ENCODE results near the gene LEP.
"Not testable (repeated sequence)": the region's sequence is repeated elsewhere in the genome, so short reads cannot be mapped to it uniquely, and the experiment has no call there.

The LEP gene

DNA sequence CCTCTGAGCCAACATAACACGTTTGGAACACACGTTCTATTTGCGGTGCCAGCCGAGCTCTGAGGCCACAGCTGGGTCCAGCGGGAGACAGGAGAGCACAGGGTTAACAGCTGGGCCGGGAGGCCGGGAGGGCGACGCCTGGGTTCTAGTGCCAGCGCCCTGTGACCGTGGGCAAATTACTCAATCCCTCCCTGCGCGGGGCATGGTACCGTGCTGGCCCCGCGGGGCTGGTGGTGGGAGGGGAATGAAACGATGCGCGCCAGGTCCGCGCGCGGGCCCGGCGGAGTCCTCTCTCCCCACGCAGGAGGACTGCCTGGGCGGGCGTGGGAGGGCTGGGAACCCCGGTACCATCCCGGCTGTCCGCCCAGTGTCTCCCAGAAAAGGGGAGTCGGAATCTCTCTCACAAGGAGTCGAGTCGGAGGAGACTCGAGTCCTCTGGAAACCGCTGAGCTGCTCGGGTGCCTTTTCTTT is 30.4 kb downstream of the LEP start:
- peak in 2 of 58 donors; percentile 18 to 28 for DNase-seq

DNA sequence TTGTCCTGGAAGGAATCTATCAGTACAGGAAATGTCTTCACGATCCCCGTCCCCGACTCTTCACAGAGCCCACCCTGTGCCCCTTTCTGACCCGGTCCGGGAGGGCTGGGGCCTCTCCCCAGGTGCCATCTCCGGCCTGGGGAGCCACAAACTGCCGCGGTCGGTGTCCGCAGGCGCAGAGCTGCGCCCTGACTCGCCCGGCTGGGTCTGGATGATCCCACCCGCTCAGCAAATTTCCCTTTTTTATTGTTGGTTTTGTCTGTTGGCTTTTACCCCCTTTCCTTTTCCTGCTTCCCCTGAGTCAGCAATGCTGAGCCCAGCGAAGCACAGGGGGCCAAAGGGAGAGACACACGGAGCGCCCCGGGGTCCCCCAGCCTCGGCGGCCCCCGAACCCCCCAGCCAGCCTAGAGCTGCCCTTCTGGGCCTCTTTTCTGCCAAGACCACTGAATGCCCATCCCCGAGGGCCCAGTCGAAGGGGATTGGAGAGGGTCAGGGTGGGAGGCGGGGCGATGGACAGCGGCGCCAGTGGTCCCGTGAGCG is 30.9 kb downstream of the LEP start:
- DNase-seq, result no peak

DNA sequence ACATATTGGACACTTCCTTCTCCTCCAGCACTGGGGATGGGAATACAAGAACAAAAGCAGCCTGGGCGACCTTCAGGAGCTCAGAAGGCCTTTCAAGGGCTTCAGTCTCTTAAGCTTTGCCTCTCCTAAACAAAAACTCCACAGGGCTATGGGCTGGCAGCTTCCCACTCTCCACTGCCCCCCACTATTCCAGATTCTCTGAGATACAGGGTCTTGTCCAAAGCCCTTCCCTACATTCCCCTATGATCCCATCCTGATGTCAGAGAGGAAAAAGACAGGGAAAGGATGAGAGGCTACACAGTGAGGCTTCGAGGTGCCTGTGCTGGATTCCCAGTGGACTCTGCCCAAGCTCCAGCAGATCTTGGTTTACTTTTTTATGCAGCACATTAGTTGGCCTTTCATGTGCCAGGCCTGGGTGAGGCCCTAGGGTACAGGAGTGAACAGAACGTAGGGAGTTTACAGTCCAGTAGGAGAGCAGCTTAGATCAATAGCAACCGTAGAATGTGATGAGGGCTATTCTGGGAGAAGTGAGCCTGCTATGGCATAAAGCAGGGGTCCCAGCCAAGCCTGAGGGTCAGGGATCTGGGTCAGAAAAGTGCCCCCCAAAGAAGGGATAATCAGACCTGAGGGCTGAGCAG is 33.3 kb downstream of the LEP start:
- DNase-seq, result no peak

DNA sequence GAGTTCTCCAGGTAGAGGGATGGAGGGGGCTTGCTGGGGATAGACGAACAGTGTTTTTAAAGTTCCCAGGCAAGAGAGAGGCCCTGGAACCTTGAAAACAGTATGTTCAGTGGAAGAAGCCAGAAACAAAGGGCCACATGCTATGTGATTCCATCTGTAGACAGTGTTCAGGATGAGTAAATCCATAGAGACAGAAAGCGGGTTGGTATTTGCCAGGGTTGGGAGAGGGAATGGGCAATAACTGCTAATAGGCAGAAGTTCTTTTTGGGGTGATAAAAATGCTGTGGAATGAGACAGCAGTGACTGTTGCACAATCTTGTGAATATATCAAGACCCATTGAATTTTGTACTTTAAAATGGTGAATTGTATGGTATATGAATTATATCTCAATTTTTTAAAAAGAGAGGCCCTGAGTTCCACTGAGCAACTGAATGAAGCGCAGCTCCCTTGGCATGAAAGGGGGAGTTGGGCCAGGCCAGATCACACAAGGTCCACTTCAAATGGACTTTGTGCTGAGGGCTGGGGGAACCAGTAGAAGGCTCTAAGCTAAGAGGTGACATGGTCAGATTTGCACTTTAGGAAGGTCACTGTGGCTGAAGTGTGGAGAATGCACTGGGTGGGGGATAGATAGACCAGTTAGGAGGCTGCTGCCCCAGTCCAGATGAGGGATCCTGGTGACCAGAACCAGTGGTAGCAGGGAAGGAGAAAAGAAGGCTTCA is 34.0 kb downstream of the LEP start:
- no peak for DNase-seq

DNA sequence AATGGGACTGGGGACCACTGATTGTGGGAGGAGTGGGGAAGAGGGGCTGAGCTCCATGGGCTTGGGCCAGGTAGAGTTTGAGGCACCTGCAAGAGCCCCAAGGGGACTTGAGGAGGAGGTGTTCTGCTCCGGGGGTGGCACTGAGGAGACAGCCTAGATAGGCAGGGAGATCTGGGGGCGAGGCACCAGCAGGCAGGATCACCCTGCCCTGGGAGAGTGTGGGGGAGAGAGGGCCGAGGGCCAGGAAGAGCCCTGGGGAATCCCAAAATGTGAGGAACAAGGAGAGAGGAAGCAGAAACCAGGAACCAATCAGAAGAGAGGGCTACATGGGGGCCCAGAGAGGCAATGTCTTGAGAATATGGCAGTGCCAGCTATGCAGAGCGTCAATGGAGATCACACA is 34.6 kb downstream of the LEP start:
- no peak for DNase-seq

DNA sequence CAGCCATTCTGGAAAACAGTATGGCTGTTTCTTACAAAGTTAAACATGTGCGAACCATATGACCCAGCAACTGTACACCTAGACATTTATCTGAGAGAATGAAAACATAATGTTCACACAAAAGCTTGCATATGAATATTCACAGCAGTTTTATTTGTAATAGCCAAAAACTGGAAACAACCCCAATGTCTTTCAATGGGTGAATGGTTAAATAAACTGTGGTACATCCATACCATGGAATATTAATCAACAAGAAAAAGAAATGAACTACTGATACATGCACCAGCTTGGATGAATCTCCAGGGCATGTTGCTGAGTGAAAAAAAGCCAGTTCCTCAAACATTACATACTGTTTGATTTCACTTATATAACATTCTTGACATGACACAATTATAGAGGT is 37.3 kb downstream of the LEP start:
- no peak for DNase-seq

DNA sequence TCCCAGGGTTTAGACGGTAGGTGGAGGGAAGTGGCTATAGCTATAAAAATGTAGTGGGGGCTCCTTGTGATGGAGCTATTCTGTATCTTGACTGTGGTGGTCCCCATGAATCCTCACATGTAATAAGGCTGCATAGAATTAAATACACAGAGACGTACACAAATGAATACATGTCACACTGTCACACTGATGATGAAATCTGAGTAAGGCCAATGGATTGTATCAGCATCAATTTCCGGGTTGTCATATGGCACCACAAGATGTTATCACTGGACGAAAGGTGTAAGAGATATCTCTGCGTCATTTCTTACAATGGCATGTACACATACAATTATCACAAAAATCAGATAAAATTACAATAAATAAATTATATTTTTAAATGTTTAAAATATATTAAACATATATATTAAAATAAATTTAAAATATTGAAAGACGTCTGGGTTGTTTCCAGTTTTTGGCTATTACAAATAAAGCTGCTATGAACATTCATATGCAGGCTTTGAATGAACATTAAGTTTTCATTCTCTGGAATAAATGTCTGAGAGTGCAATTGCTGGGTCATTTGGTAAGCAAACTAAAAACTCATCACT is 38.1 kb downstream of the LEP start:
- DNase-seq, result no peak

DNA sequence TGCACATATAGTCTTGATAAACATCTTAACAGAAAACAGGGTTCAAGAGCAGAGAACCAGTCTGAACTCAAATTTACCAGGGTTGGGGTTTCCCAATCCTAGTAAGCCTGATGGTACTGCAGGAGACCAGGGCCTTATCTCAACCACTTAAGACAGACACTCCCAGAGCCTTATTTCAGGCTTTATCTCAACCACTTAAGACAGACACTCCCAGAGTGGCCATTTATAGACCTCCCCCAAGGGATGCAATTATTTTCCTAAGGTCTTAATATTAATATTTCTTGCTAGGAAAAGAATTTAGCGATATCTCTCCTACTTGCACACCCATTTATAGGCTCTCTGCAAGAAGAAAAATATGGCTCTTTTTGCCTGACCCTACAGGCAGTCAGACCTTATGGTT is 39.4 kb downstream of the LEP start:
- DNase-seq, result not testable (repeated sequence)

DNA sequence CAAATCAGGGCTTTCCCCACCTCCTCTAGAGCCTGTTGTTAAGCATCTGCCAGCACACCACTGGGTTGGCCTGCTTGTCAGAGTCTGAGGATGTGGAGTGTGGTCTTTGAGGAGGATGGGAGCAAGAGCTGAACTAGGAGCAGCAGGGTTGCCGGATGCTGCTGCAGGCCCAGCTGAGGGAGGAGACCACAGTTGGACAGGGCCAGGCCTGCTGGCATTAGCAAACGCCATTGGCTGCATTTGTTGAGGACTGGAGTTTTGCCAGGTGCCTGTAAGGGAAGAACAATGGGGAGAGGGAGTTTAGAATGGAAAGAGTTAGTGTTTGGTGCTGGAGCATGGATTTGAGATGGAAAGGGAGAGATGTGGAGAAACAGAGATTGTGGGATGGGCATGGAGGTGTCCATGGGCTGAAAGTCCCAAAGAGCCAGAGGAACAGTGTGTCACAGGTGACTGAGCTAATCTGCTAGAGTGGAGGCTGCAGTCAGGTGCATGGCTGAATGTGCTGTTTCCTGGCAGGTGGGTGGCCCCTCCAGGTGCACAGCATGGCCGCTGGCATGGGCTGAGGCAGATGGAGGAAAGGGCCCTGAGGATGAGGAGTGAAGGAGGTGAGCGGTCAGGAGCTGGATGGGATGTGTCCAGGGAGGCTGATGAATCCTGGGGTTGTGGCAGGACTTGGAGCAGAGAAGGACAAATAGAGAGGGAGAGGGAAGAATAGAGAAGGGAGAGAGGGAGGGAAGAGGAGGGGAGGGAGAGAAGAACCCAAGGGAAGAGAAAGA is 40.7 kb downstream of the LEP start:
- DNase-seq, result peak in 1 of 58 donors; percentile 7

DNA sequence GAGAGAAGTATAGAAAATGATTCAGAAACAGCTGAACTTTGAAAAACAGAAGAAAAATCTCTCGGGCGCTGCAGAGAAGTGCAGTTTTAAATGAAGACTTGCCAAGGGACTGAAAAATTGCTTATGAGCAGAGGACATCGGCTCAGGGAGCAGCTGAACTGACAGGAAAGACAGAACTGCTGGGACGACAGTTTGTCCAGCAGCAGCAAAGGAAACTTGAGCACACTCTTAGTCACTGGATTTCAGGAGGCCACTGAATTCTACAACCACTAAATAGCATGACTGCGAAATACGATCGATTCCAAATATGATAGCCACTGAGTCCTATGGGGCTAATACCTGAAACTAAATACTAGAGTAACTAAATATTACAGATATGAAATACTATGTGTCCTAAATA is 43.0 kb downstream of the LEP start:
- no peak for DNase-seq

DNA sequence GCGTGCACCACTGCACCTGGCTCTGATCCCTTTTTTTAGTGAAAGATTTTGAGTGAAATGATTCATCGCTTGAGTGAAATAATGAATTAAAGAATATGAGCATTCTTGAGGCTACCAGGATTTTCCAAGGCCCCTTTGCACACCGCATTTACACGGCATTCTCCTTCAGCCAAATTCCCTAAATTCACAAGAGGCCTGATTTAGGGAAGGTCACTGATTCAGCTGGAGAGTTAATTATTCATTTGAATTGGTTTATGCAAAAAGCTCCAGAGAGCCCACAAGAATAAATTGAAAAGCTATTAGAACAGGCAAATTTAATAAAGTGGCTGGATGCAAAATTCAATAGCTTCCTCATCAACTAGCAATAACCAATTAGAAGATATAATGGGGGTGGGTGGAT is 46.5 kb downstream of the LEP start:
- no peak for DNase-seq

DNA sequence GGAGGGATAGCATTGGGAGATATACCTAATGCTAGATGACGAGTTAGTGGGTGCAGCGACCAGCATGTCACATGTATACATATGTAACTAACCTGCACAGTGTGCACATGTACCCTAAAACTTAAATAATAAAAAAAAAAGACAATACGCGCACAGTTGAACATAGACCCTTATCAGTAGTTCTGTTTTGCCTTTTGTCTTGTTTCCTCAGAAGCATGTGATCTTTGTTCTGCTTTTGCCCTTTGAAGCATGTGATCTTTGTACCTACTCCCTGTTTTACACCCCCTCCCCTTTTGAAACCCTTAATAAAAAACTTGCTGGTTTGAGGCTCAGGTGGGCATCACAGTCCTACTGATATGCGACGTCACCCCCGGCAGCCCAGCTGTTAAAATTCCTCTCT is 56.9 kb downstream of the LEP start:
- DNase-seq, result not testable (repeated sequence)

DNA sequence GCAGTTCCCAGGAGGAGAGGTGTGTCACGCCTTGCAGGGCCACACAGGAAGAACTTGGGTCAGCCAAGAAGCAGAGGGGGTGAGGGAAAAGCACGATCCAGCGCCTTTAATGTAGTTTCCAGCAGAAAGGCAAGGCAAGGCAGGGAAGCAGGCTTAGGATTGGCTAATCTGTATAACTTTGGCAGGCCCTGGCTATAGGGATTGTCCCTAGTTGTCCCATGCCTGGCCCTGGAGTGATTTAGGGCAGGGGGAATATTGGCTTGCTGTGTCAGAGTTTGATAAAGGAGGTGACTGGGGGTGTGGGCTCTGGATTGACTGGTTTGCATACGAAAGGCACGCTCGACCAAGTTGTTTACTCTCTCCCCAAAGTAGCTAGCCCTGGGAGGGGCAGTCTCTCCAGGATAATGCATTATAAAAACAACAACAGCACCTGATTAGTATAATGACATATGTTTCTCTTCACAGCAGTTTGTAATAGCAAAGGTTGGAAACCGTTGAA is 58.1 kb downstream of the LEP start:
- DNase-seq, result no peak

DNA sequence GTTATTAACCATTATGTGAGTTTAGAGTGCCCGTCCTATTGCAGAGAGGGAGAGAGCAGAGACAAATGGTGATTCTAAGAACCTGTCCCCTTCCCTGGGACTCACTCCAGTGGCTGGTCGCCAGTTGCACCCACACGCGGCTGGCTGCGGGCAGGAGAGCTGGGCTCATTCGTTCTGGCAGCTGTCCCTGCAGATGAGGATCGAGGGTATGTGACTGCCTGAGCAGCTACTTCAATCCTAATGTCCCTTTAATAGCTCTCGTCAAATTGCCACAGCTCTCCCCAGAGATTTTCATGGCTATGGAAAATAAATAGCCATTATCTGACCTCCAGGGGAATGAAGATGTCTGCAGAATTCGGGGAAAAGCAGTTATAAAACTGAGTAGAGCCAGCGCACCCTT is 61.1 kb downstream of the LEP start:
- DNase-seq, result peak in 7 of 58 donors; percentile 9 to 56 (median 22)

DNA sequence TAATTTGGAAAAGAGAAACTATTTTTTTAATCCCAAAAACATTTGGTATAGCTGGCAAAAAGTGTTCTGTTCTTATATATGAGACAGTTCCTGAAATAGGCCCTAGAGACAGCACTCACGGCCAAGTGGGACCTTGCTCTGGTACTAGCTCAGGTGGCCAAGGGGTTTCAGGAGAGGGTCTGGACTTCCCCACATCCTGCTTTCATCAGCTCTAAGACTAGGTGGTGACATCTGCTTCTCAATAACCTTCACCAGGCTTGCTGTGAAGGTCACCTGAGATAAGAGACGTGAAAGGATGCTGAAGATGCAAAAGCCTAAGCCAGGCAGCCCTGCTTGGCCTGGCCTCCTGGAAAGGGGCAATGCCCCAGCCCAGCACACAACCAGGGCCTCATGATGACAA is 62.1 kb downstream of the LEP start:
- no peak for DNase-seq

DNA sequence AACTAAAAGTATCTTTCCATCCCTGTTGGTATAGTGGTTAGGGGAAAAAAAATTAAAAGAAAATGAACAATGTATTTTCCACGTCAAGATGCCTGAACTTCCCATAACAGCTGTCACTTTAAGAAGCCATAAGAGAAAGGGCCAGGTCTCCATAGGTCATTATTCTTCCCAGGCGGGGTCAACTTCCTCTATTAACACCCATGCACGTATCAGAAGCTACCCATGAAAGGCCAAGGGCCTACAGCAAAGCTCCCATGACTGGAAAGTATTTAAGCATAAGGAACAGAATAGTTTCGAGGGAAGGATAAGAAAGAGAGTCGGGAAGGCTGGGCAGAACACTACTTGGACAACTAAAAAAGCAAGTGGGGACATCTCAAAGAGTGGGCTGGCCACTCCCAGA is 62.6 kb downstream of the LEP start:
- DNase-seq, result no peak

DNA sequence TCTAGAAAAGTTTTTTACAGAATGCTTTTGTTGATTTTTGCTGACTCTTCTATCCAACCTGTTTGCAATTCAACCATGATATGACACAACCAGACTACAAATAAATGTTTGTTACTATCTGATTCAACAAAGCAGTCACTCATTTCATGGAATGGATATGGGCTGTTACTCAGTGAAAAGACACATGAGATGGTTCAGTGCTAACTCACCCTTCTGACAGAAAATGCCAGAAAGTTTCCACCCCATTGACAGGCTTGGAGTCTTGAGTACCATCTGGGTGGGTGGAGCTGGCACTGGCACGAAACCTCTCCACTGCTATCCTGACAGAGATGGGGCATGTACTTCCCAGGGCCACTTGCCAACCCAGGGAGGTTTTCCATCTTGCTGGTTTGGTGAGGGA is 63.1 kb downstream of the LEP start:
- peak in 8 of 58 donors; percentile 16 to 68 (median 34) for DNase-seq

DNA sequence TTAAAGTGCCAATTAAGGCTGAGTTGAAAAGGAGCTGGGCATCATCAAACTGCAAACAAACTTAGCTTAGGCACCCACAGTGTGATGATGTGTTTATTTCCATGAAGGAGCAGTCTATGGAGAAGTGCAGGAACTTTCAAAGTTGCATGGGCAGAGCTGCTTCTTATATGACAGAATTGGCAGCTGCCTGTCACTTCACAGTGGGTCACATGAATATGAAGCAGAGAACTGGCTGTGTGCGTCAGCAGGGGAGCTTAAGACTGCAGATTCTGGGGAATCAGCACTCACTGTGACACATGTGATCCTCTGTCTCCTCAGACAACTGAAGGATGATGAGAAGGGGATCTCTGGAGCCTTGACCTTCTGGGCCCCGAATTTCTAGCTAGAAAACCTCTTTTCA is 66.0 kb downstream of the LEP start:
- DNase-seq, result no peak
